ENCODE measurements around the gene RALGAPA2. TPM values are rescaled to one million over a fixed set of nuclear protein-coding genes. Genes with fewer than 3 reads are reported as not detected.

RALGAPA2 gene
- total RNA-seq, 1 donor: 19.7 TPM

GRCh38 chr20:20505554-20505953 is 206.9 kb downstream of the RALGAPA2 start:
- peak in 2 of 3 donors; percentile 30 to 82 for DNase-seq (ENCODE audit: low read depth in 2 of 3, low spot score in 2 of 3)

- no peak for DNase-seq (ENCODE audit: low read depth in 2 of 3, low spot score in 2 of 3)
Measured at GRCh38 chr20:20503777-20504530, 208.5 kb downstream of the RALGAPA2 start.

- DNase-seq (ENCODE audit: low read depth in 2 of 3, low spot score in 2 of 3): no peak
Measured at GRCh38 chr20:20501128-20501527, 211.3 kb downstream of the RALGAPA2 start.

DNA sequence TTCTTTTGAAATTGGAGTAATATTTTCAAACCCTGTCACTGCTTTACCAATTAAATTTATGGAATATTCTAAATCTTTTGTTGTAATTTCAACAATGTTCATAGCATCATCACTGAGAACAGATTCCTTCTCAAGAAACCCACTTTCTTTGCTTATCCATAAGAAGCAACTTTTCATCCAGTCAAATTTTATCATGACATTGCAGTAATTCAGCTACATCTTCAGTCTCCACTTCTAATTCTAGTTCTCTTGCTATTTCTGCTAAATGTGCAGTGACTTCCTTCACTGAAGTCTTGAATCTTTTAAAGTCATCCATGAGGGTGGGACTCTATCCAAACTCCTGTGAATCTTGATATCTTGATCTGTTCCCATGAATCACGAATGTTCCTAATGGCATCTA is 212.1 kb downstream of the RALGAPA2 start:
- DNase-seq (ENCODE audit: low read depth in 2 of 3, low spot score in 2 of 3): no peak

DNA sequence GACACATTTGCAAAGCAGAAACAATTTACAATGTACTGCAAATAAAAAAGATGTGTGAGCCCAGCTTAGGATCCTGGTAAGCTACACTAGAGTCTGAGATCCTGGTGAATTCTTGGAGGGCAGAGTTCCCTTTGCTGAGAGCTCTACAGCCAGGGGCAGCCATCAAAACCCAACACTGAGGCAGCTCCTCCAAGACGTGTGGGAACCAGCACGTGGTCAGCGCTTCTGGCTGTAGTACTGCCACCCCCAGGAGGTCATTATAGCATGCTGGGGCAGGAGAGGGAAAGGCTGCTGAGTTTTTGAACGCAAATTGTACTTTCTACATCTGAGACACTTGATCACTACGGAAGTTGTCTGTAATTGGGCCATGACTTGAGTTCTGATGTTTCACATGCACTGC is 213.0 kb downstream of the RALGAPA2 start:
- DNase-seq (ENCODE audit: low read depth in 2 of 3, low spot score in 2 of 3): no peak

- DNase-seq (ENCODE audit: low read depth in 2 of 3, low spot score in 2 of 3): no peak
Measured at GRCh38 chr20:20498076-20498861, 214.2 kb downstream of the RALGAPA2 start.

- no peak for DNase-seq (ENCODE audit: low read depth in 2 of 3, low spot score in 2 of 3)
Measured at GRCh38 chr20:20497242-20497978, 215.0 kb downstream of the RALGAPA2 start.

DNA sequence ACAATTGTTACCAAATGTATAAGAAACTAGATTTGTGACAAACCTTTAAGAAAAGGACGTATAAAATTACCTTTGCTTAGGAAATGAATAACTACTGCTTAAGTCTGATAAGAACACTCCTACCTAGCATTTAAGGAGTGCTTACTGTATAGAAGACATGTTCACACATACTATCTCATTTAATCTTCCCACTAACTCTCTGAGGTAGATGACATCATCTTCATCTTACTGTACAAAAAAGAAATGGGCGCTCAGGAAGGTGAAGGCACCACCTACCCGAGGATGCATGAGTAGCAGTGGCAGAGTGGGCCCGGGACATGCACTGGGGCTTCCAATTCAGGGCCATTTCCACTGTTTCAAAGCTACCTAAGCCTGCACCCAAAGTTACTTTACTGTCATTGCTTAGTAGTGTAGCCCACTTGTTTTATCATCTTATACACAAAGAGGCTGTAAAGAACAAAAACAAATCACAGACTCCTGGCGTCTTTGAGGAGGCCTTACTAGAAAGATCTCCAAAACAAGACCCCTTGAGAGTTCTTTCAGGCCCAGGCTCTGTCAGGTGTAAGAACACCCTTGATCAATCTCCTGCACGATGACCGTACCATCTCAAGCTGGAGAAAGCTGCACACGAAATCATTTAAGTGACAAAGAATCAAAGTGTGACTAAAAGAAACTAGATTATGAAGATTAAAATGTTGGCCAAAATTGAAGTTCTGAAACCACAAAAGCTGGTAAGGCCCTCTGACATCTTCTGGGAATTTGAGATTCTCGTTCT is 216.5 kb downstream of the RALGAPA2 start:
- no peak for DNase-seq (ENCODE audit: low read depth in 2 of 3, low spot score in 2 of 3)

- no peak for DNase-seq (ENCODE audit: low read depth in 2 of 3, low spot score in 2 of 3)
Measured at GRCh38 chr20:20493701-20494100, 218.7 kb downstream of the RALGAPA2 start.

DNA sequence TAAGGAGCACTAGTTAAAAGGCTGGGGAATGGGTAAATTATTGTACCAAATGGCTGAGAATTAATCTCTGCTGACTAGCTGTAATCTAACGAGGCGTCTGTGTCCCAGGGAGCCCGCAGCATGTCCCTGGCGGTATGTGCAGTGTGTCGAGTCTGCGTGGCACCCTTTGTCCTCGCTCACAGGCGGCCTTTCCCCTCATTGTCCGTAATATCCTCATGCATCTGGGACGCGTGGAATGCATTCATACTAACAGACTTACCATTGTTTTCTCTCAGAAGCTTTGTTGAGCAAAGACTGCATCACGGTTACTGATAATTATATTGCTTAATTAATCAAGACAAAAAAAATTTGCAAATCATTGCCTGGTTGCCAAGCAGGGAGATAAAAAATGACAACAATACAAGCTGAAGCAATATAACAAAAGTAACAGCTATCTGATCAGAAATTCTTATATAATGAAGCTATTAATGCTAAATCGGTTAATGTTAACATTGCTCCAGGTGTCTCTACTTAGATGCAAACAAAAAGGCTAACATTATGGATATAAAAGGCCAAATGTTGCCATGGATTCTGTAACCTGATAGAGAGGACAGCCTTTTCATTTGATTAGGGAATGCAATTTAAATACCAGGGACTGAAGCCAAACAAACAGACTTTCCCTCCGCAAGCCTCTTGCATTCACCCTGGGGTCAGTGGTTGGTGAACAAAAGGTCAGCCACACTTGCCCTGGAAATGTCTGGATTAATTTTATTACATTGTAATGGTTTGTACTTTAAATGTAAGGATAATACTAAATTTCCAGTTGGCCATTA is 219.7 kb downstream of the RALGAPA2 start:
- no peak for DNase-seq (ENCODE audit: low read depth in 2 of 3, low spot score in 2 of 3)

DNA sequence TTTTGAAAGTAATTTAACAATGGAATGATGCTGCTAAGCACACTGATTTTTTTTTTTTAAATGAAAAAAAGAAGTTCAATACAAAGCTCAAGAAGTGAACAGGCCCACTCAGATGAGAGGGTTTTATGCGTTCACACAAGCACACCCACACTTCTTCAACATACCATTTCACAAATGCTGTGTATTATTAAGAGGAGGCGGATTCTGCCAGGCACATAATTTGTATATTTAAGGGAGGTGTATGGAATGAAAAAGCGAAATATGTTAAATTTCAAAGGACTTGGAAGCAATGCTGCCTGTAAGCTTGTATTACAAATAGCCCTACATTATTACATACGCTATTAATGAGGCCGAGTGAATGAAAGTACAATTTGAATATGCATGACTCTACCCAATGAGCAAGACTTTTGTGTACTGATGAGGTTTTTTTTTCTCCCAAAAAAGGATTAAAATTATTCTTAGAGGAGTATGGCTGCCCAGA is 220.6 kb downstream of the RALGAPA2 start:
- DNase-seq (ENCODE audit: low read depth in 2 of 3, low spot score in 2 of 3): no peak

DNA sequence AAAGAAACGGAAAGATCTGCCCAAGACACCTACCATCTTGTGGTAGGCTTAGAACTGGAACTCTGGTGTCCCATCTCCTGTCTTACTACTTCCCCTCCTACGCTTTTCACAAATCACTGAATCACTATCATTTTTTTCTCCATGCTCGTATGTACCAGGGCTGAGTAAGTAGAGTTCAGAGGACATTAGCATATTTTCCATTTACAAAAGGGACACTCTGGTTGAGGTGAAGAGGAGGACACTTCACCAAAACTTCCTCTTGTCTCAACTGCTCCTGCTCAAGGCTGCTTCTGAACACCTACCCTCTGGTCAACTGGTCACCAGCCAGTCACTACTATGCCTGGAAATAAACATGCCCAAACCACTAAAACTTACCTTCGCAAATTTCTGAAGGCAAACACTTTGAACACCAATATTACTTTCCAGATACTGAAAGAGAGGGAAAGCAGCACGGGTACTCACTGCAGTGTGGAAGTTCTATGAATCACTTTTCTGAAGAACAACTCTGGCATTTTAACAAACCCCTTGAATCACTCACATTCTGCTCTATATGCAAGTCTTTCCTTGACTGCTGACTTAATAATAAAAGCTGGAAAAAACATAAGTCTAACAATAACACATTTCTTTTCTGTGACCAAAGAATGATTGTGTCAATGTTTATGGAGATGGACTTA is 221.2 kb downstream of the RALGAPA2 start:
- DNase-seq (ENCODE audit: low read depth in 2 of 3, low spot score in 2 of 3): no peak

DNA sequence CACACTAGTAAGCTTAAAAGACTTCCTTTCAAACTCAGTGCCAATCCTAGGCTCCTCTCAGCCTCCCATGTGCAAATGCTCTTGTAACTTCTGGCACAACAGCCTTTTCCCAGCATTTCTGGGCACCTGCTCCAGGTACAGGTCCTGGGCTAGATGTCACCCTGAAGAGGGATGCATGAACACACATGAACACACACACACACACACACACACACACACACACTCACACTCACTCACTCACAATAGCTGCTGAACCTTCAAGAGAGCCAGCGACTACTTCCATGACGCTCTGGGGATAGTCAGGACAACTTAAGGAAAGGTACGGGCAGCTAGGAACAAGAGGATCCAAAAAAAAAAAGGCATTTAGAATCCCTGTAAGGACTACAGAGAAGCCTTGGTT is 221.8 kb downstream of the RALGAPA2 start:
- no peak for DNase-seq (ENCODE audit: low read depth in 2 of 3, low spot score in 2 of 3)

DNA sequence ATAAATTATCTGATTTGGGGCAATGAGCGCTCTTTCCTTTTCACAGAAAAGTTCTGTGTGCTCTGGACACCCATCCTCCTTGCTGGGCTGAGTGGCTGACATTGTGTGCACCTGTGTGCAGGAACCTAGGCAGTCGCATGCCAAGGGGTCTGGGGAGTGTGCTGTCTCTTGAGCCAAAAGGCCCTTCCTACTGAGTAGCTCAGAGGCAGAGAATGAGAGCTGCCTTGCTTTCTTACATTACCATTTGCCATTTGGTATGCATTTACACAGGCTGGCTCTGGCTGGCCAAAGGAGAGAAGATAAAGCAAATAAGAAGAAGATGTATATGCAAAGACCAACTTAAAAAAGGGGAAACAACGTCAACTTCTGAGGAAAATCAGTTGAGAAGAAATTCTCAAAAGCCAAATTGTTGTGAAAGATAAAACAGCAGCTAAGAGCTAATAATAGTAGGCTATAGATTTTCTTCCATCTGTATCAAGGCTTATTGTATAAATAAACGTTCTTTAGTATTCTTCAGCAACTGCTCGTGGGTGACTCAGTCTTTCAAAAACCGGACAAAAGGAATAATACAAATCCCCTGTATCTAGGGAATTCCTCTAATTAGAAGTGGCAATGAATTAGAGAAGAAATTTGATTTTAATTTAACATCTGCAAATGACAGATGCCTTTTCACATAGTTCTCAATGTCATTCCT is 222.6 kb downstream of the RALGAPA2 start:
- no peak for DNase-seq (ENCODE audit: low read depth in 2 of 3, low spot score in 2 of 3)

- no peak for DNase-seq (ENCODE audit: low read depth in 2 of 3, low spot score in 2 of 3)
Measured at GRCh38 chr20:20489054-20489453, 223.4 kb downstream of the RALGAPA2 start.

GRCh38 chr20:20488388-20488787 is 224.1 kb downstream of the RALGAPA2 start:
- no peak for DNase-seq (ENCODE audit: low read depth in 2 of 3, low spot score in 2 of 3)

DNA sequence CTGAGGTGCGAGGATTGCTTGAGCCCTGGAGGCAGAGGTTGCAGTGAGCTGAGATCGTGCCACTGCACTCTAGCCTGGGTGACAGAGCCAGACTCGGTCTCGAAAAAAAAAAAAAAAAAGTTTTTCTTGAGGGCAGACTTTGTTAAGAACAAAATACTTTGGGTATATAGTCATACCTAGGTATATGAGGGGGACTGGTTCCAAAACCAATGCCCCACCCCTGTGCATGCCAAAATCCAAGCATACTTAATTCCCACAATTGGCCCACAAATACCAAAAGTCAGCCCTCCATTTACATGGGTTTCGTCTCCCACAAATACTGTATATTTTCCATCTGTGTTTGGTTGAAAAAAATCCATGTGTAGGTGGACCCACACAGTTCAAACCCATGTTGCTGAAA is 224.6 kb downstream of the RALGAPA2 start:
- no peak for DNase-seq (ENCODE audit: low read depth in 2 of 3, low spot score in 2 of 3)

DNA sequence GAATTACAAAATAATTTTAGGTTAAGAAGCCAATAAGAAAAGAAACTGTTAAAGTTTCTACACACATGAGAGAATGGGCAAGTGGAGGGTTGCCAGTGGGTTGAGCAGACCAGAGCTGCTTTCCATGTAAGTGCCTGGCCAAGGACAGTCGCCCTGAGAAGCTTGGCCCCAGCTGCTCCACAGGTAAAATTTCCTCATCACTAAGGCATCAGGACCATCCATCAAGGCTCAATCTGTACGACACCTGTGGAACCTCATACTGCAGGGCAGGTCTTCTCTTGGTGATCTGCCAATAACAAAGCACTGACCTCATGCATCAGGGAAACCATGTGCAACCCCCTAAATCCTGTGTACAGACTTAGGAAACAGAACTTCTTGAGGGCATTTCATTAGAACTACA is 229.1 kb downstream of the RALGAPA2 start:
- DNase-seq (ENCODE audit: low read depth in 2 of 3, low spot score in 2 of 3): no peak

- no peak for DNase-seq (ENCODE audit: low read depth in 2 of 3, low spot score in 2 of 3)
Measured at GRCh38 chr20:20482453-20482852, 230.0 kb downstream of the RALGAPA2 start.

Data from hematopoietic multipotent progenitor cell (in vitro differentiated cells).